HG03469 (cell line): Measurements from ENCODE around the gene SETD2.
"Not testable (repeated sequence)": the region's sequence is repeated elsewhere in the genome, so short reads cannot be mapped to it uniquely, and the experiment has no call there.

Experiments
- ATAC-seq: cut with Tn5 transposase; IDR thresholded peaks from one replicate; pipeline ENCODE4 v1.9.1; 2021; ENCODE audit warnings: mild to moderate bottlenecking, moderate library complexity, moderate number of reproducible peaks; ENCODE audit not compliant: unreplicated experiment

SETD2 gene

GRCh38 chr3:47104259-47104658, 59.7 kb downstream of the SETD2 start:
- no peak for ATAC-seq

GRCh38 chr3:47103619-47104018, 60.3 kb downstream of the SETD2 start:
- ATAC-seq, result no peak

- ATAC-seq, result no peak
These were observed 61.8 kb downstream of the SETD2 start for GRCh38 chr3:47102081-47102600.

DNA sequence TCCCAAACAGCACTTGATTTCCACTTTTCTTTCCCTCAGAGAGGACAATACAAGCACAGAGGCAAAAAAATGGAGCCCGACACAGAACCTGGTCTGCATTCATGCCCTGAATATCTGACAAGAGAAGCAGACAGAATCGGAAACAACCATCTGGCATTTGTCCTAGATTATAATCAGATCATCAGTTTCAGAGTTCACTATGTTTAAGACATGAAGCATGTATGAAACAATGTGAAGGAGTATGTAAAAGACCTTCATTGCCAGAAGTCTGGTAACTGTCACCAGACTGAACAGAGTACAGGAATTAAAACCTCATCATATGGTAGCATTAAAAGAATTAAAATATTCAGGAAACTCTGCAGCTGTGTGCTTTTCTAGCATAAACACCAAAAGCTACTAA, 65.0 kb downstream of the SETD2 start:
- ATAC-seq, result no peak

DNA sequence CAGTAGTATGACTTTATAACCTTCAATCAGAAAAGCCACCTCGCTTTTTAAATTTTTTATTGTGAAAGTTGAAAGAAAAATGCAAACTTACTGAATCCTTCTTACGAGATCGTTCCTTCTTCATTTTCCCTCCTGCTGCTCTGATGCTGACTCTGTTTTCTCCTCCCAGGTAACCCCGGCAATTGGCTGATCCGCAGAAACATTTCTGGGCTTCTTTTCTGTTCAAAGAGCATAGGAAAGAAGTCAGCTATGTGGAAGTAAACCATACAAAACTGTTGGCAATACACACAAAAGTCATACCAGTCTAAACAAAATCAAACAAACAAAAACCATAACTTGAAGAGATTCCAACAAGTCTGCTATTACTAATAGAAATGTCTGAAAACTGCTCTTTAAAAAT, 66.0 kb downstream of the SETD2 start:
- no peak for ATAC-seq

DNA sequence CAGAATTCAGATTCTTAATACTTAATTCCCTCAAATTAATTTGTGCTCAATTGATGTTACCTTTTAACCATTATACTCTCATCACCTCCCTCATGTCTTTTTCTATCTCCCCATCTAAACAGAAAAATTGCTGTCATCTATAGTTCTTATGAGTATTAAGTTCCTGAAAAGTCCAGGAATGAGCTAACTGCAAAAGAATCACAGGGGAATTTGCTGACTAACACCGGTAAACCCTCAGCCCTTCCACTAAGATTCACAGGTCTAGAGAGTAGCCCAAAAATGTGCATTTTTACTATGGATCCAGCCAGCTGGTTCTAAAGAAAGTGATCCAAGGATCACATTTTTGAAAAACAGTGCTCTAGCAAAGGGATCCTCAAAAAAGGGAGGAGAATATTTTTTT, 67.0 kb downstream of the SETD2 start:
- no peak for ATAC-seq

- no peak for ATAC-seq
These were observed 71.8 kb downstream of the SETD2 start for GRCh38 chr3:47092090-47092489.

GRCh38 chr3:47089630-47090029, 74.3 kb downstream of the SETD2 start:
- ATAC-seq, result no peak

- ATAC-seq, result no peak
These were observed 77.8 kb downstream of the SETD2 start for GRCh38 chr3:47086071-47086470.

DNA sequence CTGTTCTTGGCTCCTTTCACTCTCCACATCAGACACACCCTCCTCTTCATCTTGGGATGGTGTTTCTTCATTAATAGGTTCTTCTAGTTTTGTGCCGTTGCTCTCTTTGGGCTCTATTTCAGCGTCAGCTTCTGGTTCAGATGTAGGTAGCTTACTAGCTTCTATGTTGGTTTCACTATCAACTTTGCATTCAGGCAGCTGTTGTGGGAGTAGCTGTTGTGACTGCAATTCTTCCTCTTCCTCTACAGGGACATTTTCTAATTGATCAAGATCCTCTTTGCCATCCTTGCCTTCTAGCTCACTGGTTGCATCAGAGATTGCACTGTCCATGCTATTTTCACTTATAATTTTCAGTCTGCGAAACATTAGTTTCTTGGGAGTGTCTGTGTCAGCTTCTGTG, 80.1 kb downstream of the SETD2 start:
- no peak for ATAC-seq

- no peak for ATAC-seq
These were observed 81.4 kb downstream of the SETD2 start for GRCh38 chr3:47082519-47082918.

DNA sequence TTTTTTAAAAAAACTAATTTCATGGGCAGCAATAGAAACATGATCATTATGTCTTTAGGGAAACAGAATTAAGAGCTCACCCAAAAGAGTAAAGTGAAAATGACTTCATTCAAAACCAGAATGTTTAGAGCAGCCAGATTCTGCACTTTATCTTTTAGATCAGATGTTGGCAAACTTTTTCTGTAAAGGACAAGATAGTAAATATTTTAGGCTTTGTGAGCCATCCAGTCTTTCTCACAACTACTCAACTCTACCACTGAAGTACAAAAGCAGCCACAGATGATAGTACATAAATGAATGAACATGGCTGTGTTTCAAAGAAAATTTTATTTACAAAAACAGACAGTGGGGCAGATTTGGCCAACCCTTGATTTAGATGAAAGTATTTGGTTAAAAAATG, 84.5 kb downstream of the SETD2 start:
- ATAC-seq, result no peak

GRCh38 chr3:47073685-47074084, 90.2 kb downstream of the SETD2 start:
- no peak for ATAC-seq

DNA sequence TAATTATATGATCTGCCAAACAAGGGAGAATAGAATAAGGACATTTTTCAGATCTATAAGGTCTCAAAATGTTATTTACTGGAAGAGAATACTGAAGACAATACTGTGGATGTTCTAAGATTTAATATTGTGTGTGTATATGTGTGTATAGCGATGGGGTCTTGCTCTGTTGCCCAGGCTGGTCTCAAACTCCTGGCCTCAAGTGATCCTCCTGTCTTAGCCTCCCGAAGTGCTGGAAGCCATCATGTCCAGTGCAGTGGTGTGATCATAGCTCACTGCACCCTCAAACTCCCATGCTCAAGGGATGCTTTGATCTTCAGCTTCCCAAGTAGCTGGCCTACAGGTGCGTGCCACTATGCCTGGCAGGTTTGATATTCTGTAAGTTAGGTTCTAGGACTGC, 93.1 kb downstream of the SETD2 start:
- no peak for ATAC-seq

- ATAC-seq, result not testable (repeated sequence)
These were observed 97.7 kb downstream of the SETD2 start for GRCh38 chr3:47066259-47066658.

DNA sequence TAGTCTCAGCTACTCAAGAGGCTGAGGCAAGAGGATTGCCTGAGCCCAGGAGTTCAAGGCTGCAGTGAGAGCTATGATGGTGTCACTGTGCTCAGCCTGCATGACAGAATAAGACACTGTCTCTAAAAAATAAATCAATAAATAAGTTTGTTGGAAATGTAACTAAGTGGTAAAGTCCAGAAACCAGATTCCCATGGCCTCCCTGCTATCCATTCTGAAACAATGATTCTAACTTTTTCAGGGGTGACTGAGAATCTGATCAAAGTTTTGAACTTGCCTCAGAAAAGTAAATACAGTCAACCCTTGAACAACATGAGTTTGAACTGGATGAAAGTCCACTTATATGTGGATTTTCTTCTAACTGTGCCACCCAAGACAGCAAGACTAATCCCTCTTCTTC, 98.2 kb downstream of the SETD2 start:
- no peak for ATAC-seq

DNA sequence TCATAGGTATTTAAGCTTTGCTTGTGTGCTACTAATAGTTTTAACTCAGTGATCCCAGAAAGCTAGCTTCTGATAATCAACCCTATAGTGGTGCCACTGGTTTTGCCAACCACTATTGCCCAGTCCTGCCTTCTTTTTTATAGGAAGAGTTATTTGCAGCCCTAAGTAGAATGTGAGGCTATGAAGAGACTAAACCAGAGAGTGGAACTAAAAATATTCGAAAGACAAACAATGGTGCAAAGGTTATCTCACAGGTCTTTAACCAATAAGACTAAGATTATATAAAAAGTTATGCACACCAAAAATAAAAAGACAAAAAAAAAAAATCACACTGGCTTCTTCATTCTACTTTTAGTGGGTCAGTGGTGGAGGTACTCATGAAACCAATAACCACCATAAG, 98.9 kb downstream of the SETD2 start:
- ATAC-seq, result no peak

DNA sequence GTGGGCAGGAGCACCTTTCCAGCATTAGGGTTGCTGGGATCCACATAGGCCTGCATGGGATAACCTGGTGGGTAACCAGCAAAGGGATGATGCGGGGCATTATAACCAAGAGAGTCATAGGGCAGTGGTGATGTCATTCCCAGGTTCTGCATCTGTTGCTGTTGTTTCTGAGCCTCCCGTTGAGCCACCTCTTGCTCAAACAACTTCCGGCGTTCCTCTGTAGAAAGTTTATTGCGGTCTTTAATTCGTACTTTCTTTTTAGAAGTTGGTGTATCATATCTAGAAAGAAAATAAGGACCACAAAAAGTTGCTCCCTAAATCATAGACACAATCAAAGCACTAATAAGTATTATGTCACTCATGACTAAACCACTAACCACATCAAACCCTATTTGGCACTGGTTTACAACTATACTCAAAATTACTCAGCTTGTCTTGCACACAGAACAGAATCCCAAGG, 106.7 kb downstream of the SETD2 start:
- ATAC-seq, result no peak

DNA sequence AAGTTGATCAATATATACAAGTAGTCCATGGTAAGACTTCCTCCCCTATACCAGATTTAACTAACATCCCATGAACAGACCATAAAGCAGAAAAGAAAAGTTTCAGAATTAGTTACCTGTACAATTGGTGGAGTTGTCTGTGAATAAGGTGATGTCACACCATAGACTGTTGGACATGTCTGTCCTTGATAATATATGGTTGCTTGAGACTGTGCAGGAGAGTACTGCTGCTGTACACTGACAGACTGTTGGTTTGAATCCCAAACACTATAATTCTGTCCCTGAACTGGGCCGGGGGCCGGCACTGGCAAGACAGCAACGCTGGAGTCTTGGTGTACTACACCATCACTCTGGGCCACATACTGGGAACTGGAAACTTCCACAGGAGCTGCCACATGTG, 107.2 kb downstream of the SETD2 start:
- ATAC-seq, result no peak

- ATAC-seq, result no peak
These were observed 109.5 kb downstream of the SETD2 start for GRCh38 chr3:47054412-47054811.

DNA sequence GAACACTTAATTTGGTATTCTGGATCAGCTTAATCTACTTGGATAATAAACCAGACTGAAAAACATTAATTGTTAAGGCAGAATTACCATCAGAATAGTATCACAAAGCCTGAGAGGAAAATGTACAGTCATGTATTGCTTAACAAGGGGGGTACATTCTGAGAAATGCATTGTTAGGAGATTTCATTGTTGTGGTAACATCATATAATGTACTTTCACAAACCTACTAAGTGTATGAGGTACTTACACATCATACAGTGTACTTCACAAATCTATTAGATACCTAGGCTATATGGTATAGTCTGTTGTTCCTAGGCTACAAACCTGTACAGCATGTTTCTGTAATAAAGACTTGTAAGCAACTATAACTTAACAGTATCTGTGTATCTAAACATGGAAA, 116.2 kb downstream of the SETD2 start:
- no peak for ATAC-seq

- no peak for ATAC-seq
These were observed 116.8 kb downstream of the SETD2 start for GRCh38 chr3:47047069-47047468.

- ATAC-seq, result no peak
These were observed 121.6 kb downstream of the SETD2 start for GRCh38 chr3:47042231-47042791.
